ENCODE data around the gene ANG.

Gene ANG

GRCh38 chr14:20686386-20687143 is 2.0 kb upstream of the ANG start:
- H3K14ac ChIP-seq (ENCODE audit: low read length in 2 of 2), result no peak overlapping the region
- H2BK5ac ChIP-seq (ENCODE audit: low read depth, low read length, poor library complexity, severe bottlenecking), result no peak overlapping the region
- no peaks in the 10 kb centered on the region for H3K36me3 ChIP-seq (ENCODE audit: control insufficient read depth in 1 of 2, insufficient read depth in 2 of 2, low read depth in 1 of 2, low read length in 2 of 2)
- no peaks in the 10 kb centered on the region for H3K4me1 ChIP-seq (ENCODE audit: control insufficient read depth, insufficient read depth, low read depth, low read length)
- no peak overlapping the region for H2BK12ac ChIP-seq (ENCODE audit: low read length in 2 of 2)
- no peak overlapping the region for H4K8ac ChIP-seq (ENCODE audit: low read length)
- no peak overlapping the region for H3K4me2 ChIP-seq (ENCODE audit: low read length, poor library complexity, severe bottlenecking)
- H3K9me3 ChIP-seq (ENCODE audit: control insufficient read depth, low read length), result no peaks in the 10 kb centered on the region
- no peak for DNase-seq
- H3K27ac ChIP-seq (ENCODE audit: low read length, poor library complexity, severe bottlenecking), result no peak overlapping the region
- H2BK15ac ChIP-seq (ENCODE audit: low read depth, poor library complexity, severe bottlenecking), result no peak overlapping the region
- no peak overlapping the region for H2AK5ac ChIP-seq (ENCODE audit: low read length, severe bottlenecking)
- peaks cover 6% of the 10 kb centered on the region for H3K79me1 ChIP-seq (replicated peaks; ENCODE audit: low read length, poor library complexity, severe bottlenecking)
- no peak overlapping the region for H2BK120ac ChIP-seq (ENCODE audit: low read depth, low read length)
- peak overlapping the region in 1 of 2 experiments; percentile 93 for H3K4me3 ChIP-seq (ENCODE audit: insufficient read depth in 1 of 2, low read depth in 1 of 2, low read length in 2 of 2)
- H3K27me3 ChIP-seq (ENCODE audit: control insufficient read depth in 1 of 2, insufficient read depth in 1 of 2, low read length in 2 of 2), result no peaks in the 10 kb centered on the region
- H4K91ac ChIP-seq (ENCODE audit: low read length), result no peak overlapping the region
- H3K23ac ChIP-seq (ENCODE audit: low read length in 2 of 2), result no peak overlapping the region
- no peak overlapping the region for H2AFZ ChIP-seq (ENCODE audit: low read depth, low read length)
- peak overlapping the region; percentile 65 for H3K9ac ChIP-seq (ENCODE audit: low read length)
- WGBS, result 97% methylated on average over 4 of the region's 7 CpGs
- no peak overlapping the region for H3K18ac ChIP-seq (ENCODE audit: low read depth in 1 of 2, low read length in 2 of 2)
- no peak overlapping the region for H3K4ac ChIP-seq (ENCODE audit: low read depth in 1 of 2, low read length in 2 of 2)

- no peak overlapping the region for H3K14ac ChIP-seq (ENCODE audit: low read length in 2 of 2)
- no peak overlapping the region for H3K23ac ChIP-seq (ENCODE audit: low read length in 2 of 2)
- H2AFZ ChIP-seq (ENCODE audit: low read depth, low read length), result no peak overlapping the region
- no peak overlapping the region for H2BK12ac ChIP-seq (ENCODE audit: low read length in 2 of 2)
- H2BK5ac ChIP-seq (ENCODE audit: low read depth, low read length, poor library complexity, severe bottlenecking), result no peak overlapping the region
- no peaks in the 10 kb centered on the region for H3K27me3 ChIP-seq (ENCODE audit: control insufficient read depth in 1 of 2, insufficient read depth in 1 of 2, low read length in 2 of 2)
- no peaks in the 10 kb centered on the region for H3K9me3 ChIP-seq (ENCODE audit: control insufficient read depth, low read length)
- H2BK15ac ChIP-seq (ENCODE audit: low read depth, poor library complexity, severe bottlenecking), result no peak overlapping the region
- no peak for DNase-seq
- H3K27ac ChIP-seq (ENCODE audit: low read length, poor library complexity, severe bottlenecking), result no peak overlapping the region
- H2AK5ac ChIP-seq (ENCODE audit: low read length, severe bottlenecking), result no peak overlapping the region
- H3K18ac ChIP-seq (ENCODE audit: low read depth in 1 of 2, low read length in 2 of 2), result no peak overlapping the region
- no peak overlapping the region for H3K4ac ChIP-seq (ENCODE audit: low read depth in 1 of 2, low read length in 2 of 2)
- no peaks in the 10 kb centered on the region for H3K36me3 ChIP-seq (ENCODE audit: control insufficient read depth in 1 of 2, insufficient read depth in 2 of 2, low read depth in 1 of 2, low read length in 2 of 2)
- H3K4me3 ChIP-seq (ENCODE audit: insufficient read depth in 1 of 2, low read depth in 1 of 2, low read length in 2 of 2), result no peak overlapping the region
- no peak overlapping the region for H2BK120ac ChIP-seq (ENCODE audit: low read depth, low read length)
- H3K4me1 ChIP-seq (ENCODE audit: control insufficient read depth, insufficient read depth, low read depth, low read length), result no peaks in the 10 kb centered on the region
- H4K91ac ChIP-seq (ENCODE audit: low read length), result no peak overlapping the region
- H4K8ac ChIP-seq (ENCODE audit: low read length), result no peak overlapping the region
- peak overlapping the region; percentile 2 for H3K9ac ChIP-seq (ENCODE audit: low read length)
- H3K4me2 ChIP-seq (ENCODE audit: low read length, poor library complexity, severe bottlenecking), result no peak overlapping the region
- 97% methylated on average over 5 of the region's 5 CpGs for WGBS
- H3K79me1 ChIP-seq (replicated peaks; ENCODE audit: low read length, poor library complexity, severe bottlenecking), result peaks cover 6% of the 10 kb centered on the region
Observed at GRCh38 chr14:20687362-20688166, 1.0 kb upstream of the ANG start.

GRCh38 chr14:20690848-20691640 is 2.5 kb downstream of the ANG start:
- no peak overlapping the region for H3K4me3 ChIP-seq (ENCODE audit: insufficient read depth in 1 of 2, low read depth in 1 of 2, low read length in 2 of 2)
- peaks cover 5% of the 10 kb centered on the region for H3K79me1 ChIP-seq (replicated peaks; ENCODE audit: low read length, poor library complexity, severe bottlenecking)
- H3K18ac ChIP-seq (ENCODE audit: low read depth in 1 of 2, low read length in 2 of 2), result no peak overlapping the region
- no peak overlapping the region for H2BK5ac ChIP-seq (ENCODE audit: low read depth, low read length, poor library complexity, severe bottlenecking)
- no peaks in the 10 kb centered on the region for H3K27me3 ChIP-seq (ENCODE audit: control insufficient read depth in 1 of 2, insufficient read depth in 1 of 2, low read length in 2 of 2)
- 39% methylated on average over 7 of the region's 9 CpGs for whole genome bisulfite sequencing
- no peaks in the 10 kb centered on the region for H3K9me3 ChIP-seq (ENCODE audit: control insufficient read depth, low read length)
- no peak overlapping the region for H3K27ac ChIP-seq (ENCODE audit: low read length, poor library complexity, severe bottlenecking)
- no peak overlapping the region for H3K14ac ChIP-seq (ENCODE audit: low read length in 2 of 2)
- no peak overlapping the region for H3K4me2 ChIP-seq (ENCODE audit: low read length, poor library complexity, severe bottlenecking)
- peak overlapping the region; percentile 11 for H3K9ac ChIP-seq (ENCODE audit: low read length)
- no peak overlapping the region for H2BK120ac ChIP-seq (ENCODE audit: low read depth, low read length)
- H3K36me3 ChIP-seq (ENCODE audit: control insufficient read depth in 1 of 2, insufficient read depth in 2 of 2, low read depth in 1 of 2, low read length in 2 of 2), result peaks cover 0 to 7% of the 10 kb centered on the region in 2 experiments
- H2AFZ ChIP-seq (ENCODE audit: low read depth, low read length), result no peak overlapping the region
- H2BK12ac ChIP-seq (ENCODE audit: low read length in 2 of 2), result no peak overlapping the region
- H4K91ac ChIP-seq (ENCODE audit: low read length), result no peak overlapping the region
- H3K4me1 ChIP-seq (ENCODE audit: control insufficient read depth, insufficient read depth, low read depth, low read length), result no peaks in the 10 kb centered on the region
- no peak overlapping the region for H2AK5ac ChIP-seq (ENCODE audit: low read length, severe bottlenecking)
- H4K8ac ChIP-seq (ENCODE audit: low read length), result no peak overlapping the region
- no peak overlapping the region for H2BK15ac ChIP-seq (ENCODE audit: low read depth, poor library complexity, severe bottlenecking)
- H3K4ac ChIP-seq (ENCODE audit: low read depth in 1 of 2, low read length in 2 of 2), result no peak overlapping the region
- H3K23ac ChIP-seq (ENCODE audit: low read length in 2 of 2), result no peak overlapping the region
- peak; percentile 76 for DNase-seq
